IPS-11a (cell line): Measurements from ENCODE around the gene GNB1L.

ENCODE experiments used
- H3K4me3 ChIP-seq: one replicate; pipeline ENCODE4 v1.5.1; 2013; ENCODE audit warnings: low read depth, low read length, control low read depth

The GNB1L gene

GRCh38 chr22:19765477-19766239 is 89.0 kb downstream of the GNB1L start:
- H3K4me3 ChIP-seq: no peak overlapping the region

GRCh38 chr22:19764636-19765476 is 89.8 kb downstream of the GNB1L start:
- H3K4me3 ChIP-seq: no peak overlapping the region

GRCh38 chr22:19764299-19764593 is 90.4 kb downstream of the GNB1L start:
- H3K4me3 ChIP-seq: no peak overlapping the region

- no peak overlapping the region for H3K4me3 ChIP-seq
Observed at GRCh38 chr22:19763458-19764298, 91.0 kb downstream of the GNB1L start.

- H3K4me3 ChIP-seq: no peak overlapping the region
Observed at GRCh38 chr22:19762568-19763457, 91.9 kb downstream of the GNB1L start.

GRCh38 chr22:19761725-19762567 is 92.7 kb downstream of the GNB1L start:
- H3K4me3 ChIP-seq: no peak overlapping the region

GRCh38 chr22:19760951-19761724 is 93.5 kb downstream of the GNB1L start:
- H3K4me3 ChIP-seq: peak overlapping the region; percentile 13

GRCh38 chr22:19760058-19760950 is 94.4 kb downstream of the GNB1L start, which contains the start of gene TBX1:
TSS of gene TBX1 (plus strand) at chr22:19760778. CDS start at chr22:19760844, 66 bp downstream.
- peak within 1 kb of the TSS; percentile 13 for H3K4me3 ChIP-seq

- H3K4me3 ChIP-seq: no peak overlapping the region
Observed at GRCh38 chr22:19759427-19760057, 95.1 kb downstream of the GNB1L start.

GRCh38 chr22:19758896-19759426 is 95.7 kb downstream of the GNB1L start:
- H3K4me3 ChIP-seq: no peak overlapping the region

GRCh38 chr22:19757985-19758895 is 96.4 kb downstream of the GNB1L start:
- no peak overlapping the region for H3K4me3 ChIP-seq

GRCh38 chr22:19757140-19757984 is 97.3 kb downstream of the GNB1L start:
- H3K4me3 ChIP-seq: no peak overlapping the region

DNA sequence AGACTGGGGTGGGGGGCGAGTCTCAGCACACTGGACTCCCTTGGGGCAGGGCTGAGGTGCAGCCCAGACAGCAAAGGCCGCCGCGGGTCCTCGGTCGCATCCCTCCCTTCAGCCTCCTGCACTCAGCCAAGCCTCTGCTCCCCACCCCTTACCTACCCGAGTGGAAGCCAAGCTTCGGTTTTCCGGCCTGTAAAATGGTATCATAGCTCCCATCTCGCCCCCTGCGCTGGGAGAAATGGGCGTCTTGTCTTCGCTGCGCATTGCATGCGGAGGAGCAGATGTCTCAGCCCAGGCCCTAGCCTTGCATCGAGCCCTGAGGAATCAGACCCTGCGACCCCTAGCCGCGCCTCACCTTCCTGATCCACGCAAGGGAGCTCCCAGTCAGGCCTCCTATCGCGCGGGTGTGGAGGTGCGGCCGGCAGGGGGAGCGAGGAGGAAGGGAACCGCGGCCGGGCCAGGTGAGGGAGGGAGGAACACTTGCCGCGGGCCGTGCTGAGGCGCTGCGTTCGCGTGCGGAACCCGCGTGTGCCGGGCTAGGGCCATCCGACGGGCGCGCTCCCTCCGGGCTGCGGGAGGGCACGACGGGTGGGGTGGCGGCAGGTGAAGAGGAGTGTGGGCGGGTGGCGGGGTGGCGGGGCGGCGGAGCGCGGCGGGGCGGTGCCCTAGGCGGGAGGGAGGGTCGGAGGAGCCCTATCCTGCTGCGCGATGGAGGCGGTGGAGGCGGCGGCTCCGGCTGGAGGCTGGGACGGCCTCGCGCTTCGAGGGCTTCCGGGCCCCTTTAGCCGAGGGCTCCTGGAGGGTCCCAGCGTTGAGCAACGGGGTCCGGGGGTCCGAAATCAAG is 98.2 kb downstream of the GNB1L start:
- H3K4me3 ChIP-seq: no peak overlapping the region

DNA sequence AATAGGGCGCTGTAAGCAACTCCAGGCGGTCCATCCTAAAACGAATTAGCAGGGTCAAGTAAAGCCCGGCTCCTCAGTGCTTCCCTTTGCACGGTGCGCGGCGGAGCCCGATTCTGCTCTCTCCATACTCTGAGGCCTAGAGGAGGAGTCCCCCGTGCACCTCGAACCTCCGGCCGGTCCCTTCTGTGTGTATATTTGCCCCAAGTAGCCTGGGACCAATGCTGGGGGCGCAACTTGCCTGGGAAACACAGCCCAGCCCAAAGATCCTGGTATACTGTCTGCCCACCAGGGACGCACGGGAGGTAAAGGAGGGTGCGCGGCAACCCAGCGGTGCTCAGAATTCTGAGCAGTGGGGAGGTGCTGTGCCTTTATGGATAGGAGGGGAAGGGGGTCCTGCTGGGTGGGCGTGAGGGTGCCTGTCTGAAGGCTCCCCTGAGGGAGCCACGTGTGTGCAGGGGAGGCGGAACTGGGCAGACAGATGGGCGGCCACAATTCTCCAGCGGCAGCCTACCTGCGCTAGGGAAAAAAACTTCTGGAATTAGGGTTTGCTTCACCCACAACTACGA is 98.9 kb downstream of the GNB1L start:
- no peak overlapping the region for H3K4me3 ChIP-seq
